HCT116 (cell line): ENCODE measurements around the gene NFXL1. TPM values are rescaled to one million over a fixed set of nuclear protein-coding genes. Genes with fewer than 3 reads are reported as not detected.
"Not testable (repeated sequence)": the region's sequence is repeated elsewhere in the genome, so short reads cannot be mapped to it uniquely, and the experiment has no call there.

Source experiments
- ATAC-seq: fragments of 200-7000 bp; cut with Tn5 transposase; 2 replicates; pipeline ENCODE4 v1.9.1; 2020; ENCODE audit warnings: mild to moderate bottlenecking, moderate library complexity
- BruUV-seq: library from RNA; stranded (reverse); fragments of 400-500 nt; replicated peaks from 2 replicates; lab custom pipeline; 2021; lab: Mats Ljungman, UMichigan
- CTCF ChIA-PET: fragments of 300-600 bp; sonication (Branson Sonifier 250); formaldehyde crosslinking; loops from one replicate; lab custom pipeline; 2021; ENCODE audit warnings: antibody characterized with exemption; lab: Charles Lee
- POLR2A ChIA-PET: fragments of 300-600, 350-600 bp; sonication (Branson Sonifier 250); formaldehyde crosslinking; loops from one replicate; lab custom pipeline; 2021; ENCODE audit warnings: antibody characterized with exemption; lab: Charles Lee
- RAD21 ChIA-PET, 2 experiments: fragments of 300-600 bp; sonication (Branson Sonifier 250); formaldehyde crosslinking; loops; one replicate each; lab custom pipeline; 2023; ENCODE audit warnings: low total read pairs in 2 of 2; ENCODE audit not compliant: uncharacterized antibody in 2 of 2, unreplicated experiment in 2 of 2, low non-redundant PET in 1 of 2; lab: Charles Lee
- DNase-seq: peaks from one replicate; pipeline ENCODE4 v3.0.0-alpha.2; 2010; ENCODE audit warnings: low read depth, low spot score
- H2AFZ ChIP-seq: fragments of 200-600 bp; shearing (Covaris generic), sonication (generic); 2 replicates; pipeline ENCODE4 v1.6.1; 2017; ENCODE audit warnings: low read depth, mixed run types, mixed read lengths, antibody characterized with exemption, low read length; ENCODE audit not compliant: poor library complexity, severe bottlenecking
- H3K27ac ChIP-seq: 2 replicates; pipeline ENCODE4 v1.5.1; 2012; ENCODE audit warnings: low read depth, low read length
- H3K27me3 ChIP-seq: fragments of 200-600 bp; sonication (generic); 2 replicates; pipeline ENCODE4 v1.6.1; 2016; ENCODE audit warnings: mixed run types, low read length, mixed read lengths; ENCODE audit not compliant: insufficient read depth
- H3K36me3 ChIP-seq, 2 experiments: fragments of 200-500 bp in 1 of 2; fragments of 200-600 bp in 1 of 2; sonication (Bioruptor generic) in 1 of 2; sonication (generic) in 1 of 2; 2 replicates each; pipeline versions ENCODE4 v1.5.1 to v1.6.1; 2014 to 2016; ENCODE audit warnings: low read length in 2 of 2, inconsistent platforms in 1 of 2, mixed read lengths in 1 of 2, mixed run types in 1 of 2; ENCODE audit not compliant: insufficient read depth in 2 of 2, control insufficient read depth in 1 of 2
- H3K4me1 ChIP-seq, 2 experiments: fragments of 200-600 bp in 1 of 2; sonication (generic) in 1 of 2; 2 replicates each; pipeline versions ENCODE4 v1.5.1 to v1.6.1; 2012 to 2017; ENCODE audit warnings: low read length in 2 of 2, inconsistent platforms in 1 of 2, mild to moderate bottlenecking in 1 of 2, mixed read lengths in 1 of 2, mixed run types in 1 of 2, moderate library complexity in 1 of 2; ENCODE audit not compliant: insufficient read depth in 2 of 2, control insufficient read depth in 1 of 2
- H3K4me2 ChIP-seq: fragments of 200-600 bp; sonication (generic); 2 replicates; pipeline ENCODE4 v1.6.1; 2017; ENCODE audit warnings: mixed run types, low read length, mixed read lengths
- H3K4me3 ChIP-seq, 2 experiments: fragments of 200-600 bp in 1 of 2; sonication (generic) in 1 of 2; replicated peaks in 1 of 2; 2 replicates each; pipeline ENCODE4 v1.5.1; 2011 to 2016; ENCODE audit warnings: low read length in 2 of 2, control low read depth in 1 of 2, low read depth in 1 of 2, mild to moderate bottlenecking in 1 of 2, mixed read lengths in 1 of 2, mixed run types in 1 of 2
- H3K79me2 ChIP-seq: fragments of 200-600 bp; sonication (generic); 2 replicates; pipeline ENCODE4 v1.6.1; 2017; ENCODE audit warnings: mild to moderate bottlenecking, mixed run types, low read length, moderate library complexity, mixed read lengths; ENCODE audit not compliant: insufficient read depth
- H3K9ac ChIP-seq: fragments of 200-600 bp; sonication (generic); 2 replicates; pipeline ENCODE4 v1.6.1; 2016; ENCODE audit warnings: low read length, mixed read lengths
- H3K9me2 ChIP-seq: fragments of 200-600 bp; sonication (generic), shearing (Covaris generic); 2 replicates; pipeline ENCODE4 v1.6.1; 2017; ENCODE audit warnings: mixed run types, mild to moderate bottlenecking, moderate library complexity; ENCODE audit not compliant: insufficient read depth
- H3K9me3 ChIP-seq, 2 experiments: fragments of 200-500 bp in 1 of 2; fragments of 200-600 bp in 1 of 2; sonication (Bioruptor generic) in 1 of 2; sonication (generic) in 1 of 2; 2 replicates each; pipeline ENCODE4 v1.6.1; 2014 to 2017; ENCODE audit warnings: low read length in 2 of 2, mixed read lengths in 2 of 2, inconsistent platforms in 1 of 2, low read depth in 1 of 2, mild to moderate bottlenecking in 1 of 2, mixed run types in 1 of 2, moderate library complexity in 1 of 2; ENCODE audit not compliant: control insufficient read depth in 1 of 2, insufficient read depth in 1 of 2
- H4K20me1 ChIP-seq: fragments of 200-600 bp; sonication (generic), shearing (Covaris generic); 2 replicates; pipeline ENCODE4 v1.6.1; 2017; ENCODE audit warnings: mixed run types, mild to moderate bottlenecking, moderate library complexity; ENCODE audit not compliant: insufficient read depth
- intact Hi-C: fragments of 100-400 bp; cut with micrococcal nuclease; formaldehyde crosslinking; loops from 2 replicates; pipeline ENCODE4 v1.10.0; 2022
- total RNA-seq: library from RNA; stranded (reverse); gene quantifications from one replicate; pipeline ENCODE4 v1.2.1, GENCODE V29; 2021; ENCODE audit not compliant: unreplicated experiment

The NFXL1 gene
- total RNA-seq, 1 experiment from 2014 or later, result 26.8 TPM

- H3K4me2 ChIP-seq, H3K4me1 ChIP-seq, ATAC-seq, DNase-seq, RAD21 ChIA-PET, BruUV-seq, H2AFZ ChIP-seq, H3K9me2 ChIP-seq, POLR2A ChIA-PET, intact Hi-C loops, H3K4me3 ChIP-seq, H3K36me3 ChIP-seq, CTCF ChIA-PET, H3K27ac ChIP-seq, H3K9ac ChIP-seq, H3K27me3 ChIP-seq, H3K79me2 ChIP-seq, H3K9me3 ChIP-seq, H4K20me1 ChIP-seq: not testable (repeated sequence)
These were observed 8.3 kb upstream of the NFXL1 start for GRCh38 chr4:47922436-47923260.

- H3K4me2 ChIP-seq, POLR2A ChIA-PET, H3K27ac ChIP-seq, ATAC-seq, RAD21 ChIA-PET, H3K27me3 ChIP-seq, intact Hi-C loops, H2AFZ ChIP-seq, H3K4me3 ChIP-seq, H3K9me2 ChIP-seq, BruUV-seq, H3K36me3 ChIP-seq, H3K9me3 ChIP-seq, DNase-seq, H3K4me1 ChIP-seq, H3K9ac ChIP-seq, CTCF ChIA-PET, H4K20me1 ChIP-seq: not testable (repeated sequence)
- H3K79me2 ChIP-seq, result peaks cover 20% of the 10 kb centered on the region
These were observed 2.8 kb upstream of the NFXL1 start for GRCh38 chr4:47917163-47917562.
